ENCODE results near the gene HYAL1.

DNA sequence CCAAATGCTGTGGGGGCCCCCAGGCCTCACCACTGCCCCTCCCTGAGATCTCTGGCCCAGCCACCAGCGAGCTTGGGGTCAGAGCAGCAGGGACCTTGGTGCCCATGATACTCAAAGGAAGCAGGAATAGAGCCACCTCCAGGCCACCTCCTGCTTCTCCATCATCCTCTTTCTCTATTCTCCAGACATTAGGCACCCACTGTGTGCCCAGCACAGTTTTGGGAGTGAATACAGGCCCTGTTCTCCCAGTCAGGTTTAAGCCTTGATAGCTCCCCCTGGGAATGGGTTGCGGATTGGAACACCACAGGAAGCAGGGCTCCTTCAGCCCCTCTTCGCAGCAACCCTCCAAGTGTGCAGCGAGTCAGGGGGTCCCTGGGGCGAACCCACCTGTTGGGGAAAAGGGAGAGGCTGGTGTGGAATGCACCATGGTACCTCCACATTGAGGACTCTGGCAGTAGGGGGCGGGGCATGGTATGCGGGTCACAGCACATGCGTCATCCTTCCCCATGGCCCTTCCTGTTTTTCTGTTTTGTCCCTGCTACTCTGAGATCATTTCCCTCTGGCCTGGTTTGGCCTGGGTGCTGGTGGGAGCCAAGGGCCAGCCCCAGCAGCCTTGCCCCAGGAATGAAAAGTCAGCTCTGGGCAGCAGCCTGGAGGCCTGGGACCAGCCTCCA is 48.7 kb downstream of the HYAL1 start:
- TF ChIP-seq, protein P1, sequence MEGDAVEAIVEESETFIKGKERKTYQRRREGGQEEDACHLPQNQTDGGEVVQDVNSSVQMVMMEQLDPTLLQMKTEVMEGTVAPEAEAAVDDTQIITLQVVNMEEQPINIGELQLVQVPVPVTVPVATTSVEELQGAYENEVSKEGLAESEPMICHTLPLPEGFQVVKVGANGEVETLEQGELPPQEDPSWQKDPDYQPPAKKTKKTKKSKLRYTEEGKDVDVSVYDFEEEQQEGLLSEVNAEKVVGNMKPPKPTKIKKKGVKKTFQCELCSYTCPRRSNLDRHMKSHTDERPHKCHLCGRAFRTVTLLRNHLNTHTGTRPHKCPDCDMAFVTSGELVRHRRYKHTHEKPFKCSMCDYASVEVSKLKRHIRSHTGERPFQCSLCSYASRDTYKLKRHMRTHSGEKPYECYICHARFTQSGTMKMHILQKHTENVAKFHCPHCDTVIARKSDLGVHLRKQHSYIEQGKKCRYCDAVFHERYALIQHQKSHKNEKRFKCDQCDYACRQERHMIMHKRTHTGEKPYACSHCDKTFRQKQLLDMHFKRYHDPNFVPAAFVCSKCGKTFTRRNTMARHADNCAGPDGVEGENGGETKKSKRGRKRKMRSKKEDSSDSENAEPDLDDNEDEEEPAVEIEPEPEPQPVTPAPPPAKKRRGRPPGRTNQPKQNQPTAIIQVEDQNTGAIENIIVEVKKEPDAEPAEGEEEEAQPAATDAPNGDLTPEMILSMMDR (IDR thresholded peaks at IDR 0.05): no peak
- peak in 1 of 4 donors; percentile 32 for TF ChIP-seq POLR2A (IDR thresholded peaks at IDR 0.05)

All from esophagus squamous epithelium (tissue), 4 donors.